Measurements from ENCODE around the gene ITPR3.

ITPR3 gene

GRCh38 chr6:33716379-33716778 lies 95.3 kb downstream of the ITPR3 start:
- TF ChIP-seq CTCF (conservative IDR thresholded peaks at IDR 0.05) = no peak
- no peak for TF ChIP-seq ZFX (IDR thresholded peaks at IDR 0.05)
- H3K27ac ChIP-seq = peak overlapping the region; percentile 92

- TF ChIP-seq CTCF (conservative IDR thresholded peaks at IDR 0.05) (no peak), ZFX (IDR thresholded peaks at IDR 0.05) (no peak)
- peak overlapping the region; percentile 92 for H3K27ac ChIP-seq
These were observed 95.9 kb downstream of the ITPR3 start for GRCh38 chr6:33716890-33717632.

- no peak for TF ChIP-seq ZFX (IDR thresholded peaks at IDR 0.05)
- H3K27ac ChIP-seq = peak overlapping the region; percentile 92
These were observed 96.9 kb downstream of the ITPR3 start for GRCh38 chr6:33717934-33718455.

GRCh38 chr6:33718713-33719112 lies 97.6 kb downstream of the ITPR3 start:
- peak overlapping the region; percentile 92 for H3K27ac ChIP-seq
- TF ChIP-seq CTCF (conservative IDR thresholded peaks at IDR 0.05) (no peak), ZFX (IDR thresholded peaks at IDR 0.05) (no peak)

GRCh38 chr6:33719326-33719987 lies 98.3 kb downstream of the ITPR3 start:
- no peak for TF ChIP-seq ZFX (IDR thresholded peaks at IDR 0.05)
- peak overlapping the region; percentile 92 for H3K27ac ChIP-seq

- peak overlapping the region; percentile 92 for H3K27ac ChIP-seq
- TF ChIP-seq ZFX (IDR thresholded peaks at IDR 0.05) (no peak), CTCF (conservative IDR thresholded peaks at IDR 0.05) (no peak)
These were observed 99.9 kb downstream of the ITPR3 start for GRCh38 chr6:33720998-33721397.

- TF ChIP-seq ZFX (IDR thresholded peaks at IDR 0.05) = no peak
- no peak for TF ChIP-seq CTCF (conservative IDR thresholded peaks at IDR 0.05)
- H3K27ac ChIP-seq = peak overlapping the region; percentile 70; the same call in 1 of the 2 replicates
These were observed 100.4 kb downstream of the ITPR3 start for GRCh38 chr6:33721508-33721907.

GRCh38 chr6:33722103-33722623 lies 101.0 kb downstream of the ITPR3 start:
- peak overlapping the region; percentile 70 for H3K27ac ChIP-seq

More at GRCh38 chr6:33722103-33722623, 101.0 kb downstream of the ITPR3 start:
- no peak for TF ChIP-seq CTCF (conservative IDR thresholded peaks at IDR 0.05)
- TF ChIP-seq ZFX (IDR thresholded peaks at IDR 0.05) = no peak

Data from C4-2B (cell line).